DMS53 (cell line): ENCODE measurements around the gene CGB5.
"Not testable (repeated sequence)": the region's sequence is repeated elsewhere in the genome, so short reads cannot be mapped to it uniquely, and the experiment has no call there.

ENCODE experiments used
- DNase-seq: peaks from one replicate; lab custom pipeline; 2025; lab: John Stamatoyannopoulos, UW

CGB5 gene

GRCh38 chr19:49020931-49021895 is 22.4 kb upstream of the CGB5 start:
- DNase-seq = peak; percentile 41

GRCh38 chr19:49022116-49022515 is 21.5 kb upstream of the CGB5 start:
- DNase-seq = no peak

- DNase-seq = not testable (repeated sequence)
Measured at GRCh38 chr19:49024233-49024632, 19.4 kb upstream of the CGB5 start, which contains the start of gene CGB3. CGB3 (minus strand) TSS chr19:49024333; CDS start chr19:49023971, 362 bp downstream.

GRCh38 chr19:49025088-49025487 is 18.6 kb upstream of the CGB5 start:
- not testable (repeated sequence) for DNase-seq

GRCh38 chr19:49025599-49025998 is 18.0 kb upstream of the CGB5 start:
- DNase-seq = not testable (repeated sequence)

GRCh38 chr19:49028686-49029085 is 15.0 kb upstream of the CGB5 start:
- DNase-seq = not testable (repeated sequence)

GRCh38 chr19:49029749-49030148 is 13.9 kb upstream of the CGB5 start:
- DNase-seq = not testable (repeated sequence)

- DNase-seq = not testable (repeated sequence)
Measured at GRCh38 chr19:49030323-49030722, 13.3 kb upstream of the CGB5 start.

GRCh38 chr19:49031642-49032301 is 11.9 kb upstream of the CGB5 start, which contains the start of gene CGB2:
CGB2 (plus strand) TSS chr19:49031890; CDS start chr19:49032096, 206 bp downstream.
- DNase-seq = peak; percentile 94

- DNase-seq = peak; percentile 91
Measured at GRCh38 chr19:49036815-49037214, 6.8 kb upstream of the CGB5 start, which contains the start of gene CGB1. CGB1 (minus strand) TSS chr19:49036895; CDS start chr19:49036711, 184 bp downstream.

GRCh38 chr19:49038111-49038510 is 5.5 kb upstream of the CGB5 start:
- not testable (repeated sequence) for DNase-seq

GRCh38 chr19:49038557-49039276 is 4.9 kb upstream of the CGB5 start:
- peak; percentile 54 for DNase-seq

- DNase-seq = not testable (repeated sequence)
Measured at GRCh38 chr19:49039736-49040135, 3.9 kb upstream of the CGB5 start.

GRCh38 chr19:49042177-49042576 is 1.5 kb upstream of the CGB5 start:
- DNase-seq = no peak

- DNase-seq = not testable (repeated sequence)
Measured at GRCh38 chr19:49042666-49043065, 982 bp upstream of the CGB5 start.

GRCh38 chr19:49049011-49049410 is 5.4 kb downstream of the CGB5 start, which contains the start of gene CGB8:
CGB8 (minus strand) TSS chr19:49049111; CDS start chr19:49048739, 372 bp downstream.
- DNase-seq = not testable (repeated sequence)

- DNase-seq = not testable (repeated sequence)
Measured at GRCh38 chr19:49049834-49050233, 6.2 kb downstream of the CGB5 start.

- DNase-seq = not testable (repeated sequence)
Measured at GRCh38 chr19:49050376-49051033, 6.9 kb downstream of the CGB5 start.

- DNase-seq = peak; percentile 68
Measured at GRCh38 chr19:49056101-49056901, 12.7 kb downstream of the CGB5 start.

GRCh38 chr19:49056902-49057596 is 13.4 kb downstream of the CGB5 start:
- not testable (repeated sequence) for DNase-seq
